NT2/D1 (cell line): ENCODE results near the gene PLPPR3.

Experiments
- DNase-seq: peaks from one replicate; pipeline ENCODE4 v3.0.0-alpha.2; 2011; ENCODE audit warnings: low read depth, low spot score
- H3K27me3 ChIP-seq: 2 replicates; pipeline ENCODE4 v1.6.0; 2011; ENCODE audit warnings: mild to moderate bottlenecking; ENCODE audit not compliant: insufficient read length, insufficient read depth
- H3K36me3 ChIP-seq: 2 replicates; pipeline ENCODE4 v1.6.1; 2011; ENCODE audit warnings: mild to moderate bottlenecking, low read length, mixed read lengths; ENCODE audit not compliant: insufficient read depth, insufficient read length
- H3K4me1 ChIP-seq: 2 replicates; pipeline ENCODE4 v1.5.1; 2011; ENCODE audit not compliant: insufficient read depth, insufficient read length
- H3K4me3 ChIP-seq: 2 replicates; pipeline ENCODE4 v1.5.1; 2011; ENCODE audit warnings: low read depth; ENCODE audit not compliant: insufficient read length
- H3K9ac ChIP-seq: 2 replicates; pipeline ENCODE4 v1.6.0; 2011; ENCODE audit warnings: low read depth; ENCODE audit not compliant: insufficient read length
- H3K9me3 ChIP-seq: 2 replicates; pipeline ENCODE4 v1.5.1; 2011; ENCODE audit warnings: mild to moderate bottlenecking, low read length; ENCODE audit not compliant: insufficient read depth
- SUZ12 ChIP-seq: IDR thresholded peaks from 2 replicates; pipeline ENCODE4 v1.6.1; 2011; ENCODE audit not compliant: insufficient read length, insufficient read depth; ENCODE audit errors: extremely low read depth
- YY1 ChIP-seq: IDR thresholded peaks from 2 replicates; pipeline ENCODE4 v1.6.1; 2011; ENCODE audit not compliant: insufficient read length, insufficient read depth
- ZNF274 ChIP-seq: IDR thresholded peaks from 2 replicates; pipeline ENCODE4 v1.6.1; 2011; ENCODE audit warnings: mild to moderate bottlenecking, low read depth, low read length

Gene PLPPR3

DNA sequence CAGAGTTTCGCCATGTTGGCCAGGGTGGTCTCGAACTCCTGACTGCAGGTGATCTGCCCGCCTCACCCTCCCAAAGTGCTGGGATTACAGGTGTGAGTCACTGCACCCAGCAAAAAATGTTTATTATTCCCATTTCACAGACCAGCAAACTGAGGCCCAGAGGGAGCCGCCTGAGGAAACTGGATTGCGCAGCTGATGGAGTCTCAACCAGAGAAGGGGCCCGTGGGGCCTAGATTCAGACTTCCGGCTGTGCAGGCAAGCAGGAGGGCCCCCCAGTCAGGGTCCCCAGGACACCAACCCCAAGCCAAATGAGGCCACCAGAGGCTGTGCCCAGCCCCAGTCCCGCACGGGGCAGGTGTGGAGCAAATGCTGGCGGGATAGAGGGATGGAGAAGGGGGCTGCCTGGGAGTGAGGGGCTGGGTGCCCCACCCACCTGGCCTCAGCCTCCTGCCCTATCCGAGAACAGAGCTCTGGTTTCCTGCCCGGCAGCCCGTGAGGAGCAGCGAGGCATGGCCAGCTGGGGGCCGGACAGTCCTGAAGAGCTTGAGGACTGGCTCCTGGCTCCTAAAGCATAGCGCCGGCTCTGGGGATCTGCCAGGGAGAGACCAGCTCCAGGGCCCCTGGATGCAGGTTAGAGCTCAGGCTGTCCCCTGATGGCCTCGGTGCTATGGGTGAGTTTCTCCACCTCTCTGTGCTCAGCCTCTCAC, 48.9 kb downstream of the PLPPR3 start:
- Histone ChIP-seq H3K27me3 (no peaks in the 10 kb centered on the region), H3K4me1 (peaks cover 5% of the 10 kb centered on the region), H3K36me3 (no peaks in the 10 kb centered on the region), H3K9me3 (no peaks in the 10 kb centered on the region), H3K4me3 (no peak overlapping the region), H3K9ac (peak overlapping the region; percentile 36)
- DNase-seq = no peak
- TF ChIP-seq ZNF274 (no peak), YY1 (no peak), SUZ12 (no peak)

DNA sequence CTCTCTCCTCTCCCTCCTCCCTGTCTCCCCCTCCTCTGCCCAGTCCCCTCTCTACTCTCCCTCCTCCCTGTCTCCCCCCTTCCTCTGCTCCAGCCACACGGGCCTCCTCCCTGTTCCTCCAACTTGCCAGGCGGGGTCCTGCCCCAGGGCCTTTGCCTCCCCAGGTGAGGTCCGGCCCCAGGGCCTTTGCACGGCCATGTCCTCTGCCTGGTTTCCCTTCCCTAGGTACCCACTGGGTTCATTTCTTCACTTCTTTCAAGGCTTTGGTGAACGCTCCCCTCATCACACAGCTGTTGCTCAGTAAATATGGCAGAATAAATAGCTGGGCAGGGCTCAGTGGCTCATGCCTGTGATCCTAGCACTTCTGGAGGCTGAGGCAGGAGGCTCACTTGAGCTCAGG, 49.7 kb downstream of the PLPPR3 start:
- Histone ChIP-seq H3K9ac (no peak overlapping the region), H3K27me3 (no peaks in the 10 kb centered on the region), H3K36me3 (no peaks in the 10 kb centered on the region)

DNA sequence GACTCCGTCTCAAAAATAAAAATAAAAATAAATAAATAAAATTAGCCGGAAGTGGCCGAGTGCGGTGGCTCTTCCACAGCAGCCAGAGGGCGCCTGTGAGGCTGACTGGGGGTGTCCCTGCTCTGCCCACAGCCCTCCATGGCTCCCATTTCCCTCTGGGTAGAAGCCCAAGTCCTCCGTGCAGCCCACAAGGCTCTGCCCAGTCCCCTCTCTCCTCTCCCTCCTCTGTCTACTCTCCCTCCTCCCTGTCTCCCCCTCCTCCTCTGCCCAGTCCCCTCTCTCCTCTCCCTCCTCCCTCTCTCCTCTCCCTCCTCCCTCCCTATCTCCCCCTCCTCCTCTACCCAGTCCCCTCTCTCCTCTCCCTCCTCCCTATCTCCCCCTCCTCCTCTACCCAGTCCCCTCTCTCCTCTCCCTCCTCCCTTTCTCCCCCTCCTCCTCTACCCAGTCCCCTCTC, 50.4 kb downstream of the PLPPR3 start:
- Histone ChIP-seq H3K4me3 (no peak overlapping the region), H3K27me3 (no peaks in the 10 kb centered on the region), H3K36me3 (no peaks in the 10 kb centered on the region), H3K4me1 (peaks cover 5% of the 10 kb centered on the region), H3K9me3 (no peaks in the 10 kb centered on the region), H3K9ac (no peak overlapping the region)
- no peak for TF ChIP-seq YY1
- TF ChIP-seq SUZ12 = no peak
- TF ChIP-seq ZNF274 = no peak
- no peak for DNase-seq

More for the DNA sequence above, 49.7 kb downstream of the PLPPR3 start:
- no peak overlapping the region for H3K4me3 ChIP-seq
- no peak for TF ChIP-seq SUZ12
- TF ChIP-seq ZNF274 = no peak
- no peak for TF ChIP-seq YY1
- no peaks in the 10 kb centered on the region for H3K9me3 ChIP-seq
- H3K4me1 ChIP-seq = peaks cover 5% of the 10 kb centered on the region
- DNase-seq = no peak

DNA sequence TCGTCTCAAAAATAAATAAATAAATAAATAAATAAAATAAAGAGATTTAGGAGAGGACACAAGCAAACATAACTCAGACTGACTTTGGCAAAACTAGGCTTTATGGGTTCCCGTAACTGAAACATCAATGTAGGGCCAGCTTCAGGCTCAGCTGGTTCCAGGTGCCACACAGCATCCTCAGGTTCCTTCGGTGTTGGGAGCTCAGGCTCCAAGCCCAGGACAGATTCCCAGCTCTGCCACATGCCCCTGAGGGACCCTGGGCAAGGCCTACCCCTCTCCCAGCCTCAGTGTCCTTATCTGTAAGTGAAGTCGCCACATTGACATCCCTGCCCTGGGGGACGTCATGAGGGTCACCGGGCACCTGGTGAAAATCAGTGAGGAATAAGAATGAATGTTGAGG, 52.1 kb downstream of the PLPPR3 start:
- Histone ChIP-seq H3K9ac (no peak overlapping the region), H3K9me3 (no peaks in the 10 kb centered on the region), H3K36me3 (no peaks in the 10 kb centered on the region), H3K27me3 (no peaks in the 10 kb centered on the region), H3K4me1 (peaks cover 5% of the 10 kb centered on the region), H3K4me3 (no peak overlapping the region)
- no peak for DNase-seq
- TF ChIP-seq ZNF274 (no peak), SUZ12 (no peak), YY1 (no peak)

DNA sequence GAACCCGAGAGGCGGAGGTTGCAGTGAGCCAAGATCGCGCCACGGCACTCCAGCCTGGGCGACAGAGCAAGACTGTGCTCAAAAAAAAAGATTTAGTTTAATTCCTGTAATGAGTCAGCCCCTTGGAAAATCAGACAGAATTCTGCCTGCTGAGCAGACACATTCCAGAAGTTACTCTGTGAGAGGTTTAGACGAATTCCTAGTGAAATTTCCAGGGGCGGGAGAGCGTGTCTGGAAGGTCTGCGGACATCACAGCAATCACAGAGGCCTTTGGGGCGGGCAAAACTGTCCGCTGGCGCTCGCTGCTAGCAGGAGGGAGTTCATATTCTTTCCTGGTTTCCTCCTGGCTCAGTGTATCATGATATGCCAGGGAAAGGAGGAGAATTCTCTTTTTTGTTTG, 53.3 kb downstream of the PLPPR3 start:
- no peak for DNase-seq
- no peaks in the 10 kb centered on the region for H3K36me3 ChIP-seq
- H3K4me1 ChIP-seq = peaks cover 5% of the 10 kb centered on the region
- H3K9me3 ChIP-seq = no peaks in the 10 kb centered on the region
- TF ChIP-seq YY1 = no peak
- TF ChIP-seq SUZ12 = no peak
- no peak for TF ChIP-seq ZNF274
- no peaks in the 10 kb centered on the region for H3K27me3 ChIP-seq
- no peak overlapping the region for H3K4me3 ChIP-seq
- peak overlapping the region; percentile 17 for H3K9ac ChIP-seq

DNA sequence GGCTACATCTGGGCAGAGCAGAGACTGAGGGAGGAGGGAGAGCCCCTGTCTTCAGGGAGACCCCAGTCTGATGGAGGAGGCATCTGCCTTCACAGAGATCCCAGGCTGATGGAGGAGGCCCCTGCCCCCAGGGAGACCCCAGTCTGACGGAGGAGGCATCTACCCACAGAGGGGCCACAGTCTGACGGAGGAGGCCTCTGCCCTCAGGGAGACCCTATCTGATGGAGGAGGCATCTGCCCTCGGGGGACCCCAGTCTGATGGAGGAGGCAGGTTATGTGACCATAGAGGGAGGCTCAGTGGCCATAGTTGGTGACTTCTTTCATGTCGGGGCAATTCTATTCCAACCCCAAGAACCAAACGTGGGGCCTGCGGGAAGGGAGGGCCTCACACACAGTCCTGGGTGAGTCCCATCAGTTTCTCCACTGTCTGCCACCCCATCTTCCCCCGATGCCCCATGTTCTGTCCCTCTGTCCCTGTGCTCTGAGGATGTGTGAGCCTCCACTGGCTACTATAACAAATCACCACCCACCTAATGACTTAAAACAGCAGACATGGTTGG, 56.5 kb downstream of the PLPPR3 start:
- H3K36me3 ChIP-seq = no peaks in the 10 kb centered on the region
- no peak for TF ChIP-seq YY1
- TF ChIP-seq SUZ12 = no peak
- no peak for TF ChIP-seq ZNF274
- no peak overlapping the region for H3K4me3 ChIP-seq
- no peak for DNase-seq
- no peaks in the 10 kb centered on the region; the same call in 1 of the 2 replicates for H3K9me3 ChIP-seq
- no peak overlapping the region for H3K9ac ChIP-seq
- H3K27me3 ChIP-seq = no peaks in the 10 kb centered on the region
- no peaks in the 10 kb centered on the region for H3K4me1 ChIP-seq

DNA sequence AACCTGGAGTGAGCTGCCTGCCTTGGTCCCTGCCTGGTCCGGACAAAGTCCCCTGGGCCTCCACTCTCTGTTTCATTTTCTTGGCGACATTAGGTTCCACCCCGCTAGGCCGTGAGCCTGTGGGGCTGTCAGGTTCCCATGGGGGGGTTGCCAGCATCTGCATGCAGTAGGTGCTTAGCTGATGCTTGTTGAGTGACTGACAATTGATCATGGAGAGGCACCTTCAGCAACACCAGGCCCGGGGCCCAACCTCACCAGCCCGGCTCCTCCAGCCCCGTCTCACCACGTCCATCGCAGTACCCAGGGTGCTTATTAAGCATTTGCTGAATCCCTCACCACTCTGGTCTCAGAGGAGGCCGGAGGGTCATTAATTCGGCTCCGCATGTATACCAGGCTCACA, 57.5 kb downstream of the PLPPR3 start:
- Histone ChIP-seq H3K9ac (no peak overlapping the region), H3K4me3 (no peak overlapping the region), H3K9me3 (no peaks in the 10 kb centered on the region; the same call in 1 of the 2 replicates), H3K36me3 (no peaks in the 10 kb centered on the region), H3K27me3 (no peaks in the 10 kb centered on the region), H3K4me1 (no peaks in the 10 kb centered on the region)
- DNase-seq = no peak
- TF ChIP-seq YY1 (no peak), ZNF274 (no peak), SUZ12 (no peak)
